ENCODE data around the gene SMAD5.

The SMAD5 gene

DNA sequence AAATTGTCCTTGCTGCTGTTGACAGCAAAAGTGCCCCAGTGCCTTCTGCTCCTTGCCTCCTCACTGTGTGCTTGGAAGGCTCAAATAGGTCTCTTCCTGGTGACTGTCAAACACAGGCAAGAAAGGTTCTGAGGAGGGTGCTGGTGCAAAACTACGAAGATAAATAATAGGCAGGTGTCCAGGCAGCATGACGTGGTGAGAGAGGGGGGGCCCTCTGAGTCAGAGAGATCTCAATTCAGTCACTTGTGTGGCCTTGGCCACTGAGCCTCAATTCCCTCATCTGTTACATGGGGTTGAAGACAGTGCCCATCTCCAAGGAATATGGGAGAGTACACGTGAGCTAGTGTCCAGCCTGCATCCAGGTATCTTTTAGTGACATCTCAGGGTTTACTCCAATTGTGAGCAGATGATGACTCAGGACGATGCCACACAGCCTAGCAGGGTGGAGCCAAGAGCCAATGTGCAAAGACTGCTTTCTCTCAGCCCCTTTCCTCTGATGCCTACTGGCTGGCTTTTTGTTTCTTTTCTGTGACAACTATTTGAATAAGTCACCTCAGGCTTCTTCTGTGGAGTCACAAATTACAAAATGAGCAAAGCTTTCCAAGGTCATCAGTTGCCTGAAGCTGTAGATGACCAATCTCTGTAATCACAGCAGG lies 90.1 kb downstream of the SMAD5 start:
- Histone ChIP-seq H3K9me3 (no peaks in the 10 kb centered on the region), H3K27me3 (peaks cover 32% of the 10 kb centered on the region), H3K4me1 (ENCODE audit: control insufficient read depth in 1 of 2, insufficient read depth in 1 of 2, low read depth in 1 of 2, low read length in 1 of 2) (no peaks in the 10 kb centered on the region), H3K4me3 (ENCODE audit: low read depth in 1 of 2, low read length in 1 of 2) (no peak overlapping the region), H3K36me3 (no peaks in the 10 kb centered on the region), H3K27ac (no peak overlapping the region)
- TF ChIP-seq, protein P1, sequence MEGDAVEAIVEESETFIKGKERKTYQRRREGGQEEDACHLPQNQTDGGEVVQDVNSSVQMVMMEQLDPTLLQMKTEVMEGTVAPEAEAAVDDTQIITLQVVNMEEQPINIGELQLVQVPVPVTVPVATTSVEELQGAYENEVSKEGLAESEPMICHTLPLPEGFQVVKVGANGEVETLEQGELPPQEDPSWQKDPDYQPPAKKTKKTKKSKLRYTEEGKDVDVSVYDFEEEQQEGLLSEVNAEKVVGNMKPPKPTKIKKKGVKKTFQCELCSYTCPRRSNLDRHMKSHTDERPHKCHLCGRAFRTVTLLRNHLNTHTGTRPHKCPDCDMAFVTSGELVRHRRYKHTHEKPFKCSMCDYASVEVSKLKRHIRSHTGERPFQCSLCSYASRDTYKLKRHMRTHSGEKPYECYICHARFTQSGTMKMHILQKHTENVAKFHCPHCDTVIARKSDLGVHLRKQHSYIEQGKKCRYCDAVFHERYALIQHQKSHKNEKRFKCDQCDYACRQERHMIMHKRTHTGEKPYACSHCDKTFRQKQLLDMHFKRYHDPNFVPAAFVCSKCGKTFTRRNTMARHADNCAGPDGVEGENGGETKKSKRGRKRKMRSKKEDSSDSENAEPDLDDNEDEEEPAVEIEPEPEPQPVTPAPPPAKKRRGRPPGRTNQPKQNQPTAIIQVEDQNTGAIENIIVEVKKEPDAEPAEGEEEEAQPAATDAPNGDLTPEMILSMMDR (IDR thresholded peaks at IDR 0.05), result no peak

DNA sequence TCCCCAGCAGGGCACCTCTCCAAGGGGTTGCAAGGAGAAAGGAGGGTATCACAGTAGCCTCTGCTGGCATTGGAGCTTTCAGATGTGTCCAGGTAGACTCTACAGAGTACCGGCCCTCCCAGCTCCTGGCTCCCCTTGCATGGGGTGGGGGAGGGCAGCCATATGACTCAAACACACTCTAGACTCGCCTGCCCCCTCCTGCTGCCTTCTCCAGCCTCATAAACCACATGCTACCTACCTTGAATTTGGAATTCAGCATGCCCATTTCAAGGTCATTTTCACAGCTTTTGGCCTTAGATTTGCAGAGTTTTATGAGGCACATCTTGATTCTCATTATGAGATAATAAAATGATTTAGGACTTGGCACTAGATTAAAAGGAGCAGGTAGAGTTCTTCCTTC lies 93.2 kb downstream of the SMAD5 start:
- H3K27me3 ChIP-seq, result peaks cover 61% of the 10 kb centered on the region
- H3K27ac ChIP-seq, result no peak overlapping the region
- TF ChIP-seq, protein P1 (IDR thresholded peaks at IDR 0.05), result no peak
- H3K36me3 ChIP-seq, result no peaks in the 10 kb centered on the region
- no peak overlapping the region for H3K4me3 ChIP-seq (ENCODE audit: low read depth in 1 of 2, low read length in 1 of 2)
- H3K4me1 ChIP-seq (ENCODE audit: control insufficient read depth in 1 of 2, insufficient read depth in 1 of 2, low read depth in 1 of 2, low read length in 1 of 2), result no peaks in the 10 kb centered on the region
- no peaks in the 10 kb centered on the region for H3K9me3 ChIP-seq

DNA sequence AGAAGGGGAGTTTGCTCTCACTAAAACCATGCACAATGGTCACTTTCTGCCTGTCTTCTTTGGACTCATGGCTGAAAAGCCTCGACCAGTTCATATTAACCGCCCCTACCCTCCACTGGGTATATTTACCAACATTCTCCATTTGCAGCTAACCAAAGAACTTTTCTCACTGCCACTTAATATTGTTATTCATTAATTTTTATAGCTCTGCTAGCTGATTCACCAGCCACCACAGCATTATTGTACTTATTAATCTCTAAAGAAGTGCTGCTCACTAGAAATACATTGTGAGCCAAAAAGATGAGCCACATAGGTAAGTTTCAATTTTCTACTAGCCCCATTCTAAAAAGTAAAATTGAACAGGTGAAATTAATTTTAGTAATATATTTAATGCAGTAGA lies 93.8 kb downstream of the SMAD5 start:
- TF ChIP-seq, protein P1 (IDR thresholded peaks at IDR 0.05), result no peak
- Histone ChIP-seq H3K27me3 (peaks cover 65% of the 10 kb centered on the region), H3K4me3 (ENCODE audit: low read depth in 1 of 2, low read length in 1 of 2) (no peak overlapping the region)

DNA sequence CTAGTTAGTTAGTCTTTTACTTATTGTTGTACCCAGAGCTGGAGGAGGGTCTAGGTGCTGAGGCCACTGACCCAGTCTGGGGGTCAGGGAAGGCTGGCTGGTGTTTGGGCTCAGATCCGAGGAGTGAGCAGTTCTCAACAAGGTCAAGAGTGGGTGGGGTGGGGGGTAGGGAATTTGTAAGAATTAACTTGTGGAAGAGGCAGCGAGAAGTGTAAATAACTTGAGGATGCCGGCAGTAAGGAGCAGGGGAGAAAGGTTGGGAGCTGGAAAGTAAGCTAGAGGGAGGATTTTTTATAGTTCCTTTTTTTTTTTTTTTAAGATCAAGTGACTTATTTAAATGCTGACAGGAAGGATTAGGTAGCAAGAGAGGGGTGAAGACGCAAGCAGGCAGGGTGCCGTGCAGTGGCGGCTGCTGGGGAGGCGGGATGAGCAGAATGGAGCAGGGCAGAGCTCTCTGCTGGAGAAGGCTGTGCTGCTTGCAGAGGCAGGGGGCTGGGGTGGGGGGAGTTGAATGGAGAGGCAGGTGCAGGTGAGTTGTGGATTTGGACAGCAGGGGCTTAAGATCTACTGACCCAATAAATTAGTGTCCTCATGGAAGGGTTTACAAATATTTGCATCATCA lies 95.6 kb downstream of the SMAD5 start:
- H3K9me3 ChIP-seq, result no peaks in the 10 kb centered on the region
- H3K4me3 ChIP-seq (ENCODE audit: low read depth in 1 of 2, low read length in 1 of 2), result no peak overlapping the region
- no peaks in the 10 kb centered on the region for H3K36me3 ChIP-seq
- H3K27ac ChIP-seq, result no peak overlapping the region
- TF ChIP-seq, protein P1 (IDR thresholded peaks at IDR 0.05), result no peak
- no peaks in the 10 kb centered on the region for H3K4me1 ChIP-seq (ENCODE audit: control insufficient read depth in 1 of 2, insufficient read depth in 1 of 2, low read depth in 1 of 2, low read length in 1 of 2)
- H3K27me3 ChIP-seq, result peaks cover 70% of the 10 kb centered on the region

More for the DNA sequence above, 93.8 kb downstream of the SMAD5 start:
- H3K36me3 ChIP-seq, result no peaks in the 10 kb centered on the region
- H3K9me3 ChIP-seq, result no peaks in the 10 kb centered on the region
- H3K4me1 ChIP-seq (ENCODE audit: control insufficient read depth in 1 of 2, insufficient read depth in 1 of 2, low read depth in 1 of 2, low read length in 1 of 2), result no peaks in the 10 kb centered on the region
- no peak overlapping the region for H3K27ac ChIP-seq

DNA sequence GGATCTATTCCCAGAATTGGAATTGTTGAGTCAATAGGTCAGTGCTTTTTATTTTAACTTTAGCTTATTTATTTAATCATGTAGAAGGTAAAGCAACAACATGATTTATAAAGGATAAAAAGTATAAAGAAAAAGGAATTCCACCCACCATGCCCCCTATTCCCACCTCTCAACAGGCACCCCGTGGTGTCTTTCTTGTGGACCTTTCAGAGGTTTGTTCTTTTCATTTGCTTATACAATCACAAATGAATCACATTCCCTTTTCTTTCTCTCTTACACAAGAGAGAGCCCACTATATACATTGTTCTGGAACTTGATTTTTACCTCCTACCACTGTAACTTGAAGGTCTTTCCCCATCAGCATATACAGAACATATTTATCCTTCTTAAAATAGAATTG lies 97.5 kb downstream of the SMAD5 start:
- H3K27me3 ChIP-seq, result peaks cover 63% of the 10 kb centered on the region
- H3K4me3 ChIP-seq (ENCODE audit: low read depth in 1 of 2, low read length in 1 of 2), result no peak overlapping the region
- TF ChIP-seq, protein P1 (IDR thresholded peaks at IDR 0.05), result no peak
- no peaks in the 10 kb centered on the region for H3K4me1 ChIP-seq (ENCODE audit: control insufficient read depth in 1 of 2, insufficient read depth in 1 of 2, low read depth in 1 of 2, low read length in 1 of 2)
- H3K9me3 ChIP-seq, result no peaks in the 10 kb centered on the region
- no peaks in the 10 kb centered on the region for H3K36me3 ChIP-seq
- no peak overlapping the region for H3K27ac ChIP-seq
